NCI-H2081 treated with DMSO at 0.1 percent for 48 hours (cell line): ENCODE measurements around the gene GINS3.
"Not testable (repeated sequence)": the region's sequence is repeated elsewhere in the genome, so short reads cannot be mapped to it uniquely, and the experiment has no call there.

ENCODE experiments used
- DNase-seq: peaks from one replicate; lab custom pipeline; 2025; lab: John Stamatoyannopoulos, UW

GINS3 gene

DNA sequence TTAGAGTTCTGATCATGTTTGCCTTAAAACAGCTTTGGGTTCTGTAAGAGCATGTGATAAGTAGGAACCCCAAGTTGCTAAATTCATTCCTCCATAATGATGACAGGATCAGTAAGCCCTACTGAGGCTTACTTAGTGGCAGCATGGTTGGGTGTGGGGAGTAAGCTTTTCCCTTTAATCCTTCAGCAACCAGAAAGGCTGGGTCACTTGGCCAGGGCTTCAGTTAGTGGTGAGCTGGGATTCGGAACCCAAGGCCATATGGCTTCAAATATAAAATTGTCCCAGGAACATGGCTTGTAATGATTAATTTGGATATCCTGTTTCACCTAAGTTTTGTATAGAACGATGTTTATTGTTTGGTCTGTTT is 850 bp downstream of the GINS3 start:
- DNase-seq, result no peak

DNA sequence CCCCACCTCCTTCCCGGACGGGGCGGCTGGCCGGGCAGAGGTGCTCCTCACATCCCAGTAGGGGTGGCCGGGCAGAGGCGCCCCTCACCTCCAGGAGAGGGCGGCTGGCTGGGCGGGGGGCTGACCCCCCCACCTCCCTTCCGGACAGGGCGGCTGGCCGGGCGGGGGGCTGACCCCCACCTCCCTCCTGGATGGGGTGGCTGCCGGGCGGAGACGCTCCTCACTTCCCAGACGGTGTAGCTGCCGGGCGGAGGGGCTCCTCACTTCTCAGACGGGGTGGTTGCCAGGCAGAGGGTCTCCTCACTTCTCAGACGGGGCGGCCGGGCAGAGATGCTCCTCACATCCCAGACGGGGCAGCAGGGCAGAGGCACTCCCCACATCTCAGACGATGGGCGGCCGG is 4.6 kb downstream of the GINS3 start:
- not testable (repeated sequence) for DNase-seq

DNA sequence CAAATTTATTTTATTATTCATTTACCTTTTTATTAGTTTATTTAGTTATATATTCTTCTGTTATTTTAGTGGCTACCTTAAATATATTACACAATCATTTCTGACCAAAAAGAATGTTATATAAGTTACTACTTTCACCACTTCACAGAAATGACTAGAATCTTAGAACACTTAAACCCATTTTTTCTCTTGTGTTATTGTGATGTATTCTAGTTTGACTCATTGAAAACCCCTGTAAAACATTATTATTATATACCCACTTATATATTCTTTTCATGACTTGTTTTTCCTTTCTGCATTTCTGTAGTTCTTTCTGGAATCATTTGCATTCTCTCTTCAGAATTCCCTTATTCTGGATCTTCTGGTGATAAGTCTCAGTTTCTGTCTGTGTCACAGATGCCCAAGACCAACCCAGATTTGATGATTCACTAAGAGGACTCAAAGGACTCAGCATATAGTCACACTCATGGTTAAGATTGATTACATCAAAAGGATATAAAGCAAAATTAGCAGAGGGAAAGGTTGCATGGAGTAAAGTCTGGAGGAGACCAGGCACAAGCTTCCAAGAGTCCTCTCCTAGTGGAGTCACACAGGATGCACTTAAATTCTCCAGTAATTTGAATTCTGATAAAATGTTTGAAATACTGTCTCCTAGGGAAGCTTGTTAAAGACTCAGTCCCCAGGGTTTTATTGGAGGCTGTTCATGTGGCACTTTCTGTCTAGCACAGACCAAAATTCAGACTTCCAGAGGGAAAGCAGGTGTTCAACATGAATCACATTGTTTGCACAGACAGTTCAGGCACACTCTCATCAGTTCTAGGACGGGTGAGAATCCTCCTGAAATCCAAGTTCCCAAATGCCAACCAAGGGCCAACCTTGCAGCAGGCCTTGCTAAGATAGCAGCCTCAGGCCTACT is 7.7 kb downstream of the GINS3 start:
- DNase-seq, result no peak

DNA sequence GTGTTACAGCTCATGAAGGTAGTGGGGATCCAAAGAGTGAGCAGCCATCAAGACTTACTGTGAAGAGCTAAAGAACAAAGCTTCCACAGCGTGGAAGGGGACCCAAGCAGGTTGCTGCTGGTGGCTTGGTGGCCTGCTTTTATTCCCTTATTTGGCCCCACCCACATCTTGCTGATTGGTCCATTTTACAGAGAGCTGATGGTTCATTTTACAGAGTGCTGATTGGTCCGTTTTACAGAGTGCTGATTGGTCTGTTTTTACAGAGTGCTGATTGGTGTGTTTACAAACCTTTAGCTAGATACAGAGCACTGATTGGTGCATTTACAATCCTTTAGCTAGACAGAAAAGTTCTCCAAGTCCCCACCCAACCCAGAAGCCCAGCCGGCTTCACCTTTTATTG is 9.0 kb downstream of the GINS3 start:
- DNase-seq, result not testable (repeated sequence)

DNA sequence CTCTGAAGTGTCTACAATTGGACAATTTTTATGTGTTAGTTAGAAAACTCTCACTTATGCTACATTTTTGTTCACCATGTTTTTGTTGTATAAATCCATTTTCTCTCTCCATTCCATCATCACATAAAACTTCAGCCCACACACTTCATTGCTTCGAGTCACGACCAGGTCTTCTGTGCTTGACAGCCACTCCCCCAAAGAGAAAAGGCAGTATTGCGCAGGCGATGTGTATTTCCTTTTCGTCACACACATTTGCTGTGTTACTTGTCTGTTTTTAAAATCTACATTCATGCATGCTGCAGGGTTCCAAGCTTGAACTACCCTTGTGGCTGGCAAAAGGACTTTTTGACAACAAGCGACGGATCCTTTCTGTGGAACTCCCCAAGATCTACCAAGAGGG is 10.5 kb downstream of the GINS3 start:
- no peak for DNase-seq

DNA sequence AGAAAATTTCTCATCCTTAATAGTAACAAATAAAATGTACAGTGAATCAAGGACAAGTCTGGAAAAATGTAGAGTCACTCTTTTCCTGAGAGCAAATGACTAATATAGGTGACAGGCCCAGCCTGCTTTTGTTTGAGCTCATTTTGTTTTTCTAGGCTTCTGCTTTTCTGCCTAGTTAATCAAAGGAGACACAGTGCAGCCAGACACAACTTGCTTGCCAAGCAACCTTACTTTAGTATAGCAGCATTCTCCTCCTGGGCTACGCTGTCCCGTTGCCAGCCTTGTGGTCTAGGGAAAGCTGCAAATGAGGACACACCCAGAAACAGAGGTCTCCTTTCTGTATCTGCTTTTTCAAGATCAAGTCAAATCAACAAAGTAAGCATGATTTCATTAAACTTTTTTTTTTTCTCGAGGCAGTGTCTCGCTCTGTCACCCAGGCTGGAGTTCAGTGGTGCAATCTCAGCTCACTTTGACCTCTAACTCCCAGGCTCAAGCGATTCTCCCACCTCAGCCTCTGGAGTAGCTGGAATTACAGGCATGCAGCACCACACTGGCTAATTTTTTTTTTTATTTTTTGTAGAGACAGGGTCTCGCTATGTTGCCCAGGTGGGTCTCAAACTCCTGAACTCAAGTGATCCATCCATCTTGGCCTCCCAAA is 17.2 kb downstream of the GINS3 start:
- DNase-seq, result no peak

DNA sequence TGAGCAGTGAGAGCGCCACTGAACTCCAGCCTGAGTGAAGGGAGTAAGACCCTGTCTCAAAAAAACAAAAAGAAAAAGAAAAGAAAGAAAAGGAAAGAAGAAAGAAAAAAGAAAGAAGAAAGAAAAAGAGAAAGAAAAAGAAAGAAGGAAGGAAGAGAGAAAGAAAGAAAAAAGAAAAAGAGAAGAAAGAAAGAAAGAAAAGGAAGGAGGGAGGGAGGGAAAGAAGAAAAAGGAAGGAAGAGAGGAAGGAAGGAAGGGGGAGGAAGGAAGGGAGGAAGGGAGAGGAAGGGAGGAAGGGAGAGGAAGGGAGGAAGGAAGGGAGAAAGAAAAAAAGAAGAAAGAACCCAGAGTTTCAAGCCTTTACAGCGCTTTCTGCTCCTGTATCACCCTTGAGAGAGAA is 19.1 kb downstream of the GINS3 start:
- DNase-seq, result no peak

DNA sequence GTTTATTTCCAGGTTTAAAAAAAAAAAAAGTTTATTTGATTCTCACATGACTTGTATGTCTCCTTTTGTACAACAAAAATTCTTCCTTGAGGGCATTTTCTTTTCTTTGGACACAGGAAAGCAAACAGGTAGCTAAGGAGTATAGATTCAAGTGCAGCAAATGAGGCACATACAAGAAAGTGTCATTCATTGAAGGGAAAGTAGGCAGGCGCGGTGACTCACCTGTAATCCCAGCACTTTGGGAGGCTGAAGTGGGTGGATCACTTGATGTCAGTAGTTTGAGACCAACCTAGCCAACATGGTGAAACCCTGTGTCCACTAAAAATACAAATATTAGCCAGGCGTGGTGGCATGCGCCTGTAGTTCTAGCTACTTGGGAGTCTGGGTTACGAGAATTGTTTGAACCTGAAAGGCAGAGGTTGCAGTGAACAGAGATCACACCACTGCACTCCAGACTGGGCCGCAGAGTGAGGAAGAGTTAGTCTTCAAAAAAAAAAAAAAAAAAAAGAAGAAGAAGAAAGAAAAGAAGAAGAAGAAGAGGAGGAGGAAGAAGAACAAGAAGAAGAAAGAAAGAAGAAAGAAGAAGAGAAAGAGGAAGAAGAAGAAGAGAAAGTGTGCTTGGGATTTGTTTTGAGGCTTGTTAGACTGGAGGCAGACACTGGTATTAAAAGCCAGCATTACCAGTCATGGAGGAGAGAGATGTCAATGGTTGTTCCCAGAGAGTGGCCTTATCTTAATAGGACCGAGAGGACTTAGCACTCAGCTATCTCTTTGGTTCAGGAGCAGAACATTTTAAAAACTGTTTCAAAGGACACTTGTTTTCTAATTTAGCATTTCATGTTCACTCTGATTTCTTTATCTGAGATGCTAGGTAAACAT is 19.7 kb downstream of the GINS3 start:
- DNase-seq, result no peak

DNA sequence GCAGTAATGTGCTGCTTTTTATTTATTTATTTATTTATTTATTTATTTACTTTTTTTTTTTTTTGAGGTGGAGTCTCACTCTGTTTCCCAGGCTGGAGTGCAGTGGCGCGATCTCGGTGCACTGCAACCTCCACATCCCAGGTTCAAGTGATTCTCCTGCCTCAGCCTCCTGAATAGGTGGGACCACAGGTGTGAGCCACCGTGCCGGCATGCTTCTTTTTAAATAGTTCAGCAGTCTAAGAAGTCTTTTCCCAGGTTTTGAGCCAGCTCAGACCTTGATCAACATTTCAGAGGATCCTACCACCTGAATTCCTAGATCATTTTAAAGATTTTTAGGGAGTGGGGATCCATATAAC is 20.3 kb downstream of the GINS3 start:
- DNase-seq, result not testable (repeated sequence)

DNA sequence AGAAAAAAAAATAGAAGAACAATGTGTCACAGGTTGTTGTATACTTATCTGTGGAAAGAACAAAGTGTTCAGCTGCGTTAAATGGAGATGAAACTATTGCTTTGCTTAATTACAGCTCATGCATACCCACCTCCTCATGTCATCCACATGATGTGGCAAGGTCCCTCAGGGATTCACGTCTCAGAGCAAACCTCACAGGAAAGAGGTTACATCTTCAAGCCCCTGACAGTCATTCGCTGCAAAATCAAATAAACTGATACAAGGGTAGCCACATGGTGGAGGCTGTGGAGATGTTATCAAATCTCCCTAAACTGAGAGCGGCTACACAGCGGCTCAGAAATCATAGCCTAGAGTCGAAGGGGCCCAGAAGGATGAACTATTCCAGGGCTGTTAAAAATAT is 21.1 kb downstream of the GINS3 start:
- DNase-seq, result no peak

DNA sequence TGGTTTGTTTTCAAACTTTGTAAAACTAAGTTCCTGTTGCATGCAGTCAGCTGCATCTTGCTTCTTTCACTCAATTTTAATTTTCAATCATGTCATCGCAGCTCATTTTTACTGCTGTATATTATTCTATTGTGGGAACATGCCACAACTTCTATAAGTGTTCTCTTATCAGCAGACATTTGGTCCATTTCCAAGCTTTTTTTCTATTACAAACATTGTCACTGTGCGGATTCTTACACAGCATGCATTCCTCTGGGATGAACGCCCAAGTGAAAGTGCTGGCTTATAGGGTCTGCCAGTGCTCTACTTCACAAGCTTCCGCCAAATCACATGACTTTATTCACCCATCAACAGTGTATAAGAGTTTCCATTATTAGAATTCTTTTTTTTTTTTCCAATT is 22.7 kb downstream of the GINS3 start:
- DNase-seq, result no peak

DNA sequence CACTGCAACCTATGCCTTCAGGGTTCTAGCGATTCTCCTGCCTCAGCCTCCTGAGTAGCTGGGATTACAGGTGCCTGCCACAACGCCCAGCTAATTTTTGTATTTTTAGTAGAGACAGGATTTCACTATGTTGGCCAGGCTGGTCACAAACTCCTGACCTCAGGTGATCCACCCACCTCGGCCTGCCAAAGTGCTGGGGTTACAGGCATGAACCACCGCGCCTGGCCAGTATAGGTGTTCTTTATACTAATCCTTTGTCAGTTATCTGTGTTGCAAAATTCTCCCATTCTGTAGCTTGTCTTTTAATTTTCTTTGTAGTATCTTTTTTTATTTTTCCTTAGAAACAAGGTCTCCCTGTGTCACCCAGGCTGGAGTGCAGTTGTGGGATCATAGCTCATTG is 23.7 kb downstream of the GINS3 start:
- not testable (repeated sequence) for DNase-seq

DNA sequence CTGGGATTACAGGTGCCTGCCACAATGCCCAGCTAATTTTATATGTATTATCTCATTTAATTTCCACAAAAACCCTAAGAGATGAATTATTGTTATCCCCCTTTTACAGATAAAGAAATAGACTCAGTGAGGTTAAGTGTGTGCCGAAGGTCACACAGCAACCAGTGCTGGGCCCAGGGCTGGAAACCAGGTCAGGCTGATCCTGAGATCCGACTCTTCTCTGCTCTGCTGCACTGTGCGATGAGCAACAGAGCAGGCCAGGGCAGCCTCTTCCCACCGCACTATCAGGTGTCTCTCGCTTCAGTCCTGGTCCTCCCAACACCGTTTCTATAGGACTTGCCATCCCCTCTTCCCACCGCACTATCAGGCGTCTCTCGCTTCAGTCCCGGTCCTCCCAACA is 24.8 kb downstream of the GINS3 start:
- no peak for DNase-seq

DNA sequence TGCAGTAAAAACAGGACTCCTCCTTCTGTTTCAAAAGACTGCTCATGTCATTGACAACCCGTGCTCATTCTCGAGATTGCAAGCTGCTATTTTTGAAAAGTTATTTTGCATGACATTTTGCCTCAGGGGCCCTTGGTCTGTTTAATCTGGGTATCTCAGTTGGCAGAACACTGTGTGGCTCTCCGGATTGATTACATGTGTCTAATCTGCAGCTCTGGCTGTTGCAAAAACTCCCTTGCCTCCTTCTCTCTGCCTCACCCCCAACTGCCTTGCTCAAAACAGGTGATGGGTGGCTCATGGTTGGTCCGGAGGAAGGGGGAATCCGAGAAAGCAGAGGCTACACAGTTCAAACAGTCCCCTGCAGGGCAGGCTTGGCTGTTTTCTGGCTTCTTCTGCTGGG is 25.3 kb downstream of the GINS3 start:
- DNase-seq, result no peak

DNA sequence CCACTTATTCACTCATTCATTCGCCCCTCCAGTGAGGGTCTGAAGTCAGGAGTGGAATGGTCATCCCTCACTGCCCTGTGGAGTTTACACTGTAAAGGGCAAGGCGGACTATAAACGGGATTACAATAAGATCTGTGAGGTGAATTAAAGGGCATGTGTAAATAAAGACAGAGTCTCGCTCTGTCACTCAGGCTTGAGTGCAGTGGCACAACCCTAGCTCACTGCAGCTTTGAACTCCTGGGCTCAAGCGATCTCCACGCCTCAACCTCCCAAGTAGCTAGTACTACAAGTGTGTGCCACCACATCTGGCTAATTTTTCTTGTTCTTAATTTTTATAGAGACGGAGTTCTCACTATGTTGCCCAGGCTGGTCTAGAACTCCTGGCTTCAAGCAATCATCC is 25.8 kb downstream of the GINS3 start:
- no peak for DNase-seq

DNA sequence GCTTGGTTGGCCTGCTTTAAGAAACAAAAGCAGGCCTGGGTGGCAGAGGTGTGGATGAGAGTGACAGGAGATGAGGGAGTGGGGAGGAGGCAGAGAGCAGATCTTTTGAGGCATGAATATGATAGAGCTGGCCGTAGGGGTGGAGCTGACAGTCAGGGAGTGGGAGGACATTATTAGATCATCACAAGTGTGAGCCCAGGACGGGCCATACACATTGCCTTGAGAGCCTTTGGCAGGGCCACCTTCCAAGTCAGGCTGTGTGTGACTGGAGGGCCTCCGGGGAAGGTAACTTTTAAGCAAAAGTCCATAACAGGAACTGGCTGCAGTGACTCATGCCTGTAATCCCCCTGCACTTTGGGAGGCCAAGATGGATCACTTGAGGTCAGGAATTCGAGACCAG is 26.3 kb downstream of the GINS3 start:
- no peak for DNase-seq

DNA sequence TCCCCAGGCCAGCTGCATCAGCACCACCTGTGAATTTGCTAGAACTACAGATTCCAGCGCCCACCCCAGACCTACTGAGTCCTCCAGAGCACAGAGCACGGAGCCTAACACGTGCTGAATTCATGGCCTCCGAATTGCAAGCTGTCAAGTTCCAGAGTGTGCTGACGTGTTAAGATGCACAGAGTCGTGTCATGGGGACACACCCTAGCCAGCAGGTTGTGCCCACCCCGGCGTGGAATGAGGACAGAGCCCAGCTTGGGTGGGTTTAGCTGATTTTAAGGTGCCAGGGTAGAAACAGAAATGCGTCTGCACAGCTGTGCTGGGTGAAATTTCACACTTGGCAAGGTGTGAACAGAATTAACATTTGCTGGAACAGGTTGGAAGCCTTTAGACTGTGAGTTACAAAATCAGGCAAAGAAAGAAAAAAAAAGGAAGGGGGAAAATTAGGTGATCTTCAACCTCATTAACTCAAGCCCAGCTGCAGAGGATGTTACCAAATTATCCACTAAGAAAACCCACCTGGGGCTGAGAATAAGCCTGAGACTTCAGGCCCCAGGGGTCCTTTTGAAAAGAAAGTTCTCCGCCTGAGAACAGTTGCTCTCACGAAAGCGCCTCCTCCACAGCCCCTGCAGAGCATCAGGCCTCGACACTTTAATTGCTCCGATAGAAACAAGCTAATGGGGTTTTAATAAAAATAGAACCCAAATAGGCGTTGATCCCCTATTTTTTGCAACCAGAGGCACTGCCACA is 27.1 kb downstream of the GINS3 start:
- no peak for DNase-seq

DNA sequence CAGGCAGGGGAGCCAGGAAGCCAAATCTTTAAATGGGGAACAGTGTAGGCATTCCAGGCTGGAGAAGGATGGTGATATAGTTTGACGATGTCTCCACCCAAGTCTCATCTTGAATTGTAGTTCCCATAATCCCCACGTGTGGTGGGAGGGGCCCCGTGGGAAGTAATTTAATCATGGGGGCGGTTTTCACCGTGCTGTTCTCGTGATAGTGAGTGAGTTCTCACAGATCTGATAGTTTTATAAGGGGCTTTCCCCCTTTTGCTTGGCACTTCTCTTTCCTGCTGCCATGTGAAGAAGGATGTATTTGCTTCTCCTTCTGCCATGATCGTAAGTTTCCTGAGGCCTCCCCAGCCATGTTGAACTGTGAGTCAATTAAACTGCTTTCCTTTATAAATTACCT is 28.8 kb downstream of the GINS3 start:
- no peak for DNase-seq

DNA sequence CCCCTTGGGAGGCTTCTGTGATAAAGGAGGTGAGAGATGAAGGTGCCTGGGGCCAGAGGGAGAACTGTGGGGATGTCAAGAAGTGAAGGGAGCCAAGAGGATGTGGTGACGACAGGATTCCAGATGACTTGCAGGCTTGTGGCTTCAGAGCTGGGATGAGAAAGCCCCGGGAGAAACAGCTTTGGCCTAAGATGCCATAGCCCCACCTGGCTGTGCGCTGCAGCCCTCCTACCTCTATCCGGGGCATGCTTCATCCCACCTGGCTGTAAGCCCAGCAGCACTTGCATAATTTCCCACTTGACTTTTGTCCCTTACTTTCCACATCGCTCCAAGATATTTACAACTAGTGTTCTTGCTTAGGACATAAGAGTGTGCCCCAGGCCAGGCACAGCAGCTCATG is 29.3 kb downstream of the GINS3 start:
- DNase-seq, result no peak

DNA sequence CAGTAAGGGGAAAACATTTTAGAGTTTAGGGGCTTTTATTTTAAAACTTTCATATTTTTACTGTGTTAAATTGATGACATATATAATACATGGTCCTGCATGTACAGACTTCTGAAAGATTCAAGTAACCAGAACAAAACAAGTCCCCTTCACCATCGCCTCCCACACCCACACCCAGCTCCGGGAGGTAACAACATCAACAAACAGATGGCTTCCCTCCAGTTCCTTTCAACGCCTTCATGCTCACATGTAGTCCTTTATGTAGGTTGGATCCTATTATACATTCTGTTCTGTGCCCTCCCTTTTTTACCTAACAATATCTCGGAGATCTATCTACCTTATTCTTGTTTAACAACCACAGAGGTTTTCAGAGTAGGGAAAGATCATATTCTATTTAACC is 30.5 kb downstream of the GINS3 start:
- no peak for DNase-seq

DNA sequence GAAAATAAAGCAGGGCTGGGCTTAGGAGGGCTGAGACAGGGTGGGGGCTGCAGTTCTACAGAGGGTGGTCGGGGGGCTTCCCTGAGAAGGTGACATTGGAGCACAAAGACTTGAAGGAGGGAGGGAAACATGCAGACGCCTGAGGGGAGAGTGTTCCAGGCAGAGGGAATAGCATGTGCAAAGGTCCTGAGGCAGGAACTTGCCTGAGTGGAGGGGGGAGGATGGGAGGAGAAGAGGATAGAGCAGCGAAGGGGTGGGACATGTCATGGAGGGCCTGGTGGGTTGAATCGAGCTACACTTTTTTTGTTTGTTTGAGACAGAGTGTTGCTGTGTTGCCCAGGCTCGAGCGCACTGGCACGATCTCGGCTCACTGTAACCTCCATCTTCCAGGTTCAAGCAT is 33.0 kb downstream of the GINS3 start:
- DNase-seq, result no peak
